ENCODE results near the gene FXYD5. TPM values are rescaled to one million over a fixed set of nuclear protein-coding genes. Genes with fewer than 3 reads are reported as not detected.

The FXYD5 gene
- total RNA-seq, 1 donor from 2014 or later = 81.0 TPM

DNA sequence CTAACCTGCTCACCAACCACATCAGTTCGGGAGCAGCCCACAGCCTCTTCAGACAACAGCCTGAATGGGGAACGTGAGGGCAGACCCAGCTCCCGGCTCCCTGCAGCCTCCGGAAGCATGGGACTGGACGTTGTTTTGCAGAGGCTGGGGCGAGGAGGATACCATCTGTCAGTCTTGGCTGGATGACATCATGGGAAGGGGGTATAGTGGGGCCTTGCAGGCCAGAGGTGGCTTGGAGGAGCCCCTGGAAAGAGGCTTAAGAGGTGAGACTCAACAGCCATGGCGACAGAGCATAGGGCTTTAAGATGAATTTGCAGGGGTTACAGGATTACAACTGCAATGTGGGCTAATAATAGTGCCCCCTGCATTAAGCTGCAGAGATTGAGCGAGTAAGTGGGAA is 37.4 kb upstream of the FXYD5 start:
- Mint-ChIP-seq H3K27ac (ENCODE audit: unreplicated experiment) (no peak overlapping the region), H3K4me3 (ENCODE audit: unreplicated experiment) (no peak overlapping the region)

GRCh38 chr19:35117799-35118198 is 36.7 kb upstream of the FXYD5 start:
- DNase-seq (ENCODE audit: extremely low spot score, unreplicated experiment) = no peak
- H3K4me1 Mint-ChIP-seq (ENCODE audit: unreplicated experiment) = peaks cover 13% of the 10 kb centered on the region
- H3K36me3 Mint-ChIP-seq (ENCODE audit: unreplicated experiment) = no peaks in the 10 kb centered on the region
- H3K27me3 Mint-ChIP-seq (ENCODE audit: unreplicated experiment) = peaks cover 24% of the 10 kb centered on the region
- no peak overlapping the region for H3K4me3 Mint-ChIP-seq (ENCODE audit: unreplicated experiment)
- no peaks in the 10 kb centered on the region for H3K9me3 Mint-ChIP-seq (ENCODE audit: unreplicated experiment)
- no peak overlapping the region for H3K27ac Mint-ChIP-seq (ENCODE audit: unreplicated experiment)
- TF ChIP-seq, protein P1, sequence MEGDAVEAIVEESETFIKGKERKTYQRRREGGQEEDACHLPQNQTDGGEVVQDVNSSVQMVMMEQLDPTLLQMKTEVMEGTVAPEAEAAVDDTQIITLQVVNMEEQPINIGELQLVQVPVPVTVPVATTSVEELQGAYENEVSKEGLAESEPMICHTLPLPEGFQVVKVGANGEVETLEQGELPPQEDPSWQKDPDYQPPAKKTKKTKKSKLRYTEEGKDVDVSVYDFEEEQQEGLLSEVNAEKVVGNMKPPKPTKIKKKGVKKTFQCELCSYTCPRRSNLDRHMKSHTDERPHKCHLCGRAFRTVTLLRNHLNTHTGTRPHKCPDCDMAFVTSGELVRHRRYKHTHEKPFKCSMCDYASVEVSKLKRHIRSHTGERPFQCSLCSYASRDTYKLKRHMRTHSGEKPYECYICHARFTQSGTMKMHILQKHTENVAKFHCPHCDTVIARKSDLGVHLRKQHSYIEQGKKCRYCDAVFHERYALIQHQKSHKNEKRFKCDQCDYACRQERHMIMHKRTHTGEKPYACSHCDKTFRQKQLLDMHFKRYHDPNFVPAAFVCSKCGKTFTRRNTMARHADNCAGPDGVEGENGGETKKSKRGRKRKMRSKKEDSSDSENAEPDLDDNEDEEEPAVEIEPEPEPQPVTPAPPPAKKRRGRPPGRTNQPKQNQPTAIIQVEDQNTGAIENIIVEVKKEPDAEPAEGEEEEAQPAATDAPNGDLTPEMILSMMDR (IDR thresholded peaks at IDR 0.05) = no peak

More for the DNA sequence above, 37.4 kb upstream of the FXYD5 start:
- TF ChIP-seq, protein P1 (IDR thresholded peaks at IDR 0.05) = no peak
- no peak for DNase-seq (ENCODE audit: extremely low spot score, unreplicated experiment)
- H3K27me3 Mint-ChIP-seq (ENCODE audit: unreplicated experiment) = peaks cover 17% of the 10 kb centered on the region
- H3K9me3 Mint-ChIP-seq (ENCODE audit: unreplicated experiment) = no peaks in the 10 kb centered on the region
- peaks cover 10% of the 10 kb centered on the region for H3K4me1 Mint-ChIP-seq (ENCODE audit: unreplicated experiment)
- no peaks in the 10 kb centered on the region for H3K36me3 Mint-ChIP-seq (ENCODE audit: unreplicated experiment)

DNA sequence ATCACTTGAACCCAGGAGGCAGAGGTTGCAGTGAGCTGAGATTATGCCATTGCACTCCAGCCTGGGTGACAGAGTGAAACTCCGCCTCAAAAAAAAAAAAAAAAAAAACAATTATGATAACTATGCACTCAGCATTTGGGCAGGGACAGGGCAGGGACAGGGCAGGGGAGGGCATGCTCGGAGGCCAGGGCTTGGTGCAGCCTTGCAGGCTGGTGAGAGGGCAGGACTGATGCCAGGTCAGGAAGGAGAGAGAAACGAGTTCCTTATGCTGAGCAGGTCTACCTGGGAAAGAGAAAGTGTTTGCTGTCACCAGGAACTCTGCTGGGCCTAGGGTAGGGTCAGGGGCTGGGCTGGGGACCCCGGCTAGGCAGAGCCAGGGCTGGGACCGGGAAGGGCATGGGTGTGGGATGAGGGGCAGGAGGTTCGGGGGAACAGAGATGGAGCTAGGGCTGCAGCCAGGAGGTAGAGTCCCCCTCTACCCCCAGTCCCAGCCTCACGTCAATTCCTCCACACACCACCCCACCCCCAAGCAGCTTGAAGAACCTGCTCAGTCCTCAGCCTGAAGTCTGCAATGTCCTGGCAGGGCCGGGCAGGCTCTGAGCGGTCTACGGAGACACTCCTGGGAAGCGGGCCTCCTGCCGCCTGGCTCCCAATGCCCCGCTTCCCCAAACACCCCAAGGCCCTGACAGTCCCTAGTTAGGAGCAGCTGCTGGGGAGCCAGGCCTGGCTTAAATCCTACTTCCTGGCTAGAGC is 36.1 kb upstream of the FXYD5 start:
- TF ChIP-seq, protein P1 (IDR thresholded peaks at IDR 0.05) = no peak
- DNase-seq (ENCODE audit: extremely low spot score, unreplicated experiment) = no peak

DNA sequence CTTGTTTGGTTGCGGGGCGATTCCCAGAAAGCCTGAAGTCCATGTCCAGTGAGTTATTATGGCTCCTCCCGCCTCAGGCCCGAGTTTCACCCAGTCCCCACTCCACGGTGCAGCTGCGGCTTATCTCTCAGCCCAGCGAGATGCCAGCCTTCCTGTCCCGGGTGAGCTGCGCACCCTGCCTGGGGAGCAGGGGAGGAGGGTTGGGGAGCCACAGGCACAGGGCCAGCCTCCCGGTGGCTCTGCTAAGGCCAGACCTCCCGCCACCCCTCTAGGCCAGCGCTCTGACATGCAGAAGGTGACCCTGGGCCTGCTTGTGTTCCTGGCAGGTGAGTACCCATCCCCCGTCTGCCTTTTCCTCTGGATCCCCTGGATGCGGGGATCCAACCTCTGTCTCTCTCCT is 35.4 kb upstream of the FXYD5 start:
- Mint-ChIP-seq H3K4me3 (ENCODE audit: unreplicated experiment) (no peak overlapping the region), H3K27me3 (ENCODE audit: unreplicated experiment) (peaks cover 26% of the 10 kb centered on the region), H3K27ac (ENCODE audit: unreplicated experiment) (no peak overlapping the region), H3K9me3 (ENCODE audit: unreplicated experiment) (no peaks in the 10 kb centered on the region), H3K4me1 (ENCODE audit: unreplicated experiment) (peaks cover 18% of the 10 kb centered on the region), H3K36me3 (ENCODE audit: unreplicated experiment) (no peaks in the 10 kb centered on the region)
- TF ChIP-seq, protein P1 (IDR thresholded peaks at IDR 0.05) = no peak
- DNase-seq (ENCODE audit: extremely low spot score, unreplicated experiment) = no peak

More for the DNA sequence above, 36.1 kb upstream of the FXYD5 start:
- Mint-ChIP-seq H3K9me3 (ENCODE audit: unreplicated experiment) (no peaks in the 10 kb centered on the region), H3K27ac (ENCODE audit: unreplicated experiment) (no peak overlapping the region), H3K4me3 (ENCODE audit: unreplicated experiment) (no peak overlapping the region), H3K4me1 (ENCODE audit: unreplicated experiment) (peaks cover 16% of the 10 kb centered on the region), H3K27me3 (ENCODE audit: unreplicated experiment) (peaks cover 26% of the 10 kb centered on the region), H3K36me3 (ENCODE audit: unreplicated experiment) (no peaks in the 10 kb centered on the region)

GRCh38 chr19:35119578-35120155 is 34.9 kb upstream of the FXYD5 start:
- DNase-seq (ENCODE audit: extremely low spot score, unreplicated experiment) = no peak
- peaks cover 14% of the 10 kb centered on the region for H3K4me1 Mint-ChIP-seq (ENCODE audit: unreplicated experiment)
- H3K9me3 Mint-ChIP-seq (ENCODE audit: unreplicated experiment) = no peaks in the 10 kb centered on the region
- H3K36me3 Mint-ChIP-seq (ENCODE audit: unreplicated experiment) = no peaks in the 10 kb centered on the region
- H3K4me3 Mint-ChIP-seq (ENCODE audit: unreplicated experiment) = no peak overlapping the region
- H3K27ac Mint-ChIP-seq (ENCODE audit: unreplicated experiment) = no peak overlapping the region
- TF ChIP-seq, protein P1 (IDR thresholded peaks at IDR 0.05) = no peak
- H3K27me3 Mint-ChIP-seq (ENCODE audit: unreplicated experiment) = peaks cover 23% of the 10 kb centered on the region

Data from osteocyte (in vitro differentiated cells).